DOHH2 (cell line): ENCODE results near the gene CRYBG1.

Experiments used
- CTCF ChIP-seq: fragments of 200-600 bp; sonication (generic); IDR thresholded peaks from one replicate; pipeline ENCODE4 v1.5.1; 2014; ENCODE audit warnings: antibody characterized with exemption, mild to moderate bottlenecking, low read depth, low read length; ENCODE audit not compliant: poor library complexity, severe bottlenecking
- EZH2phosphoT487 ChIP-seq: fragments of 200-600 bp; sonication (generic); IDR thresholded peaks from 2 replicates; pipeline ENCODE4 v1.6.1; 2017; ENCODE audit warnings: borderline replicate concordance, mild to moderate bottlenecking, antibody characterized with exemption, low read length, moderate library complexity, mixed read lengths

GRCh38 chr6:106431405-106431804 is 70.9 kb downstream of the CRYBG1 start:
- TF ChIP-seq CTCF (no peak), EZH2phosphoT487 (no peak)
